NT2/D1 (cell line): ENCODE data around the gene PLXNC1.

Experiments
- SUZ12 ChIP-seq: IDR thresholded peaks from 2 replicates; pipeline ENCODE4 v1.6.1; 2011; ENCODE audit not compliant: insufficient read length, insufficient read depth; ENCODE audit errors: extremely low read depth
- YY1 ChIP-seq: IDR thresholded peaks from 2 replicates; pipeline ENCODE4 v1.6.1; 2011; ENCODE audit not compliant: insufficient read length, insufficient read depth
- ZNF274 ChIP-seq: IDR thresholded peaks from 2 replicates; pipeline ENCODE4 v1.6.1; 2011; ENCODE audit warnings: mild to moderate bottlenecking, low read depth, low read length

DNA sequence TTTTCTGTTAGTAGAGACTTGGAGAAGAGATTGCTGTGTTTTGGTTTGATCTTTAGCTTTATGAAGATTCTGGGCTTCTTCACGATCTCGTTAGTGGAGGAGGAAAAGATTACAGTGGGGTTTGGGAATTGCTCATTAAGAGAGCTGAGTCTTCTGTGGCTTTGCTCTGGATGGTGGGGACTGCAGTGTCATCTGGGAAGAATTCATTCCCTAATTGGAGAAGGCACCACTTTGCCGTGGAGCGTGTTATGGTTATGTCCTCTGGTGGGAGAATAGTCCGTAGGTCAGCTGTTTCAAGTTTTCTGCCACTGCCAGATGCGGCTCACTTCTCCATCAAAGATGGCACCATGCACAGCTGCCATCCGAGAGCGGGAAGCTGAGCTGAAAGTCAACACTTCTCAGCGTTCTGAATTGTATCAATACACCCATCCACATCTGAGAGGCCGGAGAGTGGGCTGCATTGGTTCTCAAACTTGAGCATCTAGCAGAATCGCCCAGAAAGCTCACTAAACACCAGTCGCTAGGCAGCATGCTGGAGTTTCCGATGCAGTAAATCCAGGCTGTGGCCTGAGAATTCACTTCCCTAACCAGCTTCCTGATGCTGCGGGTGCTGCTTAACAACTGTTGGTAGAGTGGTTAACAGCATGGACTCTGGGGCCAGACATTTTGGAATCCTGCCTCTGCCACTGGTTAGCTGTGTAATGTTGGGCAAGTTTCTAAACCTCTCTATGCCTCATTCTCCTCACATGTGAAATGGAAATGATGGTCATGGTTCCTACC is 117.8 kb downstream of the PLXNC1 start:
- TF ChIP-seq YY1 = no peak
- no peak for TF ChIP-seq SUZ12
- no peak for TF ChIP-seq ZNF274
